H1 (cell line): ENCODE measurements around the gene CDT1. TPM values are rescaled to one million over a fixed set of nuclear protein-coding genes. Genes with fewer than 3 reads are reported as not detected.
A peak's percentile ranks its signal among the peaks of the same experiment; 100 is the strongest.

Source experiments
- CTCF ChIA-PET: fragments of 300-600 bp; sonication (Branson Sonifier 250); formaldehyde crosslinking; loops from one replicate; lab custom pipeline; 2021; ENCODE audit not compliant: partially characterized antibody; lab: Charles Lee
- POLR2A ChIA-PET: fragments of 300-600 bp; sonication (Branson Sonifier 250); formaldehyde crosslinking; loops from one replicate; lab custom pipeline; 2021; ENCODE audit warnings: inconsistent platforms; ENCODE audit not compliant: partially characterized antibody; lab: Charles Lee
- DNase-seq, 2 experiments: peaks; one replicate each; pipeline versions ENCODE4 v3.0.0 to v3.0.0-alpha.2; 2010 to 2022; ENCODE audit warnings: low spot score in 2 of 2, low read depth in 1 of 2, mixed read lengths in 1 of 2
- FAIRE-seq: peaks from 2 replicates; lab custom pipeline; 2011; peaks lifted over from hg19 to GRCh38; lab: Jason Lieb, UNC
- H2AFZ ChIP-seq: 2 replicates; pipeline ENCODE4 v1.8.1; 2012; ENCODE audit warnings: low read length, inconsistent platforms
- H2AK5ac ChIP-seq: 2 replicates; pipeline ENCODE4 v1.6.1; 2013; ENCODE audit warnings: low read depth, low read length
- H2BK120ac ChIP-seq: replicated peaks from 2 replicates; pipeline ENCODE3; 2013; ENCODE audit warnings: low read depth, low read length, inconsistent platforms
- H2BK12ac ChIP-seq: 2 replicates; pipeline ENCODE4 v1.6.1; 2013; ENCODE audit warnings: low read depth, low read length
- H2BK15ac ChIP-seq: 2 replicates; pipeline ENCODE4 v1.6.1; 2013; ENCODE audit warnings: low read length
- H2BK20ac ChIP-seq: 2 replicates; pipeline ENCODE4 v1.6.1; 2013; ENCODE audit warnings: low read length
- H2BK5ac ChIP-seq: 2 replicates; pipeline ENCODE4 v1.6.1; 2013; ENCODE audit warnings: low read depth, low read length
- H3K14ac ChIP-seq: 2 replicates; pipeline ENCODE4 v1.6.1; 2013; ENCODE audit warnings: inconsistent platforms; ENCODE audit not compliant: insufficient read length
- H3K18ac ChIP-seq: 2 replicates; pipeline ENCODE4 v1.6.1; 2013; ENCODE audit warnings: low read length; ENCODE audit errors: extremely low read depth
- H3K23ac ChIP-seq: 2 replicates; pipeline ENCODE4 v1.6.1; 2013; ENCODE audit warnings: inconsistent platforms; ENCODE audit not compliant: insufficient read length
- H3K23me2 ChIP-seq: 2 replicates; pipeline ENCODE4 v1.6.1; 2013; ENCODE audit warnings: low read depth, low read length
- H3K27ac ChIP-seq: 2 replicates; pipeline ENCODE4 v1.6.1; 2011; ENCODE audit warnings: low read depth, low read length, inconsistent platforms
- H3K27me3 ChIP-seq, 4 experiments: replicated peaks in 1 of 4; 1 replicate in 1 of 4; 2 replicates in 3 of 4; pipeline versions ENCODE4 v1.6.1 to v1.8.1; 2011 to 2013; ENCODE audit warnings: low read length in 3 of 4, mild to moderate bottlenecking in 3 of 4, inconsistent platforms in 2 of 4, mixed read lengths in 2 of 4, moderate library complexity in 1 of 4; ENCODE audit not compliant: control insufficient read depth in 3 of 4, insufficient read depth in 3 of 4; ENCODE audit errors: extremely low read depth in 1 of 4
- H3K36me3 ChIP-seq, 4 experiments: 2 replicates each; pipeline versions ENCODE4 v1.6.1 to v1.8.1; 2011 to 2013; ENCODE audit warnings: mild to moderate bottlenecking in 4 of 4, low read length in 3 of 4, moderate library complexity in 2 of 4, control low read depth in 1 of 4, inconsistent platforms in 1 of 4; ENCODE audit not compliant: insufficient read depth in 4 of 4, control insufficient read depth in 2 of 4
- H3K4ac ChIP-seq: replicated peaks from 2 replicates; pipeline ENCODE3; 2013; ENCODE audit warnings: low read length, low read depth, mixed read lengths, inconsistent platforms; ENCODE audit not compliant: insufficient read length
- H3K4me1 ChIP-seq, 4 experiments: replicated peaks in 1 of 4; 1 replicate in 1 of 4; 2 replicates in 3 of 4; pipeline versions ENCODE4 v1.6.1 to v1.8.1; 2011 to 2013; ENCODE audit warnings: low read length in 3 of 4, inconsistent platforms in 2 of 4, mixed read lengths in 1 of 4; ENCODE audit not compliant: insufficient read depth in 4 of 4, control insufficient read depth in 3 of 4
- H3K4me2 ChIP-seq, 2 experiments: 2 replicates each; pipeline versions ENCODE4 v1.6.1 to v1.8.1; 2011 to 2013; ENCODE audit warnings: low read depth in 2 of 2, low read length in 2 of 2, control low read depth in 1 of 2, inconsistent platforms in 1 of 2, mild to moderate bottlenecking in 1 of 2; ENCODE audit not compliant: insufficient read depth in 1 of 2
- H3K4me3 ChIP-seq, 4 experiments: fragments of 200-600, 300-600 bp in 1 of 4; sonication (generic), shearing (Covaris generic), sonication (Bioruptor Twin) in 1 of 4; 2 replicates each; pipeline versions ENCODE4 v1.5.1 to v1.8.1; 2011 to 2016; ENCODE audit warnings: low read length in 4 of 4, low read depth in 3 of 4, control low read depth in 2 of 4, inconsistent platforms in 2 of 4, mild to moderate bottlenecking in 2 of 4, mixed read lengths in 1 of 4, moderate library complexity in 1 of 4; ENCODE audit not compliant: insufficient read depth in 2 of 4; ENCODE audit errors: extremely low read depth in 1 of 4
- H3K56ac ChIP-seq: replicated peaks from 2 replicates; pipeline ENCODE3; 2013; ENCODE audit warnings: low read depth, mild to moderate bottlenecking, mixed read lengths, low read length, inconsistent platforms; ENCODE audit not compliant: insufficient read length
- H3K79me1 ChIP-seq: 2 replicates; pipeline ENCODE4 v1.6.1; 2013; ENCODE audit warnings: low read depth, low read length, control low read depth
- H3K79me2 ChIP-seq, 2 experiments: 2 replicates each; pipeline versions ENCODE4 v1.6.1 to v1.8.1; 2012 to 2013; ENCODE audit warnings: low read length in 2 of 2, mild to moderate bottlenecking in 2 of 2, inconsistent platforms in 1 of 2; ENCODE audit not compliant: insufficient read depth in 2 of 2, control insufficient read depth in 1 of 2
- H3K9ac ChIP-seq, 4 experiments: replicated peaks in 1 of 4; 1 replicate in 1 of 4; 2 replicates in 3 of 4; pipeline versions ENCODE4 v1.6.1 to v1.8.1; 2011 to 2013; ENCODE audit warnings: low read depth in 3 of 4, low read length in 3 of 4, control low read depth in 2 of 4, mild to moderate bottlenecking in 2 of 4, moderate library complexity in 2 of 4, inconsistent platforms in 1 of 4; ENCODE audit errors: extremely low read depth in 1 of 4
- H3K9me3 ChIP-seq, 2 experiments: 2 replicates each; pipeline versions ENCODE4 v1.6.1 to v1.8.1; 2012 to 2013; ENCODE audit warnings: mild to moderate bottlenecking in 2 of 2, moderate library complexity in 2 of 2, control low read depth in 1 of 2, inconsistent platforms in 1 of 2, low read depth in 1 of 2, low read length in 1 of 2, mixed read lengths in 1 of 2; ENCODE audit not compliant: insufficient read depth in 2 of 2
- H4K20me1 ChIP-seq, 2 experiments: replicated peaks in 1 of 2; 2 replicates each; pipeline versions ENCODE3 to v1.8.1; 2011 to 2013; ENCODE audit warnings: inconsistent platforms in 2 of 2, low read length in 2 of 2, mild to moderate bottlenecking in 1 of 2; ENCODE audit not compliant: insufficient read depth in 2 of 2, control insufficient read depth in 1 of 2
- H4K5ac ChIP-seq: 2 replicates; pipeline ENCODE4 v1.6.1; 2013; ENCODE audit warnings: low read length, low read depth, mixed read lengths, inconsistent platforms; ENCODE audit not compliant: insufficient read length
- H4K8ac ChIP-seq: 2 replicates; pipeline ENCODE4 v1.8.0; 2013; ENCODE audit warnings: mild to moderate bottlenecking, moderate library complexity, low read length, inconsistent platforms; ENCODE audit not compliant: insufficient read depth; ENCODE audit errors: extremely low read depth
- H4K91ac ChIP-seq: replicated peaks from 2 replicates; pipeline ENCODE3; 2013; ENCODE audit warnings: low read length, mixed read lengths, inconsistent platforms; ENCODE audit not compliant: insufficient read length
- BRCA1 ChIP-seq: IDR thresholded peaks from 2 replicates; pipeline ENCODE4 v1.6.1; 2012; ENCODE audit warnings: low read depth, low read length, improper control_type of control experiment
- FOSL1 ChIP-seq: IDR thresholded peaks from 2 replicates; pipeline ENCODE4 v1.6.1; 2011; ENCODE audit warnings: mild to moderate bottlenecking, low read depth, low read length, moderate library complexity; ENCODE audit not compliant: insufficient read depth
- HDAC6 ChIP-seq: IDR thresholded peaks from one replicate; pipeline ENCODE4 v1.7.1; 2012; ENCODE audit warnings: low read depth, mild to moderate bottlenecking, inconsistent platforms, low read length, moderate library complexity
- JUN ChIP-seq: IDR thresholded peaks from 2 replicates; pipeline ENCODE4 v1.6.1; 2011; ENCODE audit warnings: low read depth, mild to moderate bottlenecking, improper control_type of control experiment, low read length
- KDM5A ChIP-seq: fragments of 200-600 bp; IDR thresholded peaks from 2 replicates; pipeline ENCODE4 v1.7.1; 2012; ENCODE audit warnings: mild to moderate bottlenecking, low read length, inconsistent platforms, mixed read lengths
- NANOG ChIP-seq: IDR thresholded peaks from 2 replicates; pipeline ENCODE4 v1.6.1; 2011; ENCODE audit warnings: low read length, low read depth, mild to moderate bottlenecking, inconsistent platforms; ENCODE audit not compliant: insufficient read depth, poor library complexity, severe bottlenecking
- SAP30 ChIP-seq: fragments of 300-600 bp; sonication (generic); IDR thresholded peaks from 2 replicates; pipeline ENCODE4 v1.7.1; 2012; ENCODE audit warnings: low read length, moderate library complexity, mild to moderate bottlenecking, inconsistent platforms; ENCODE audit not compliant: insufficient read depth, insufficient replicate concordance
- SIN3A ChIP-seq, 2 experiments: IDR thresholded peaks in 1 of 2; conservative IDR thresholded peaks in 1 of 2; 2 replicates each; pipeline ENCODE4 v1.6.1; 2011 to 2012; ENCODE audit warnings: low read length in 2 of 2, improper control_type of control experiment in 1 of 2, low read depth in 1 of 2, mild to moderate bottlenecking in 1 of 2
- SIX5 ChIP-seq: IDR thresholded peaks from 2 replicates; pipeline ENCODE4 v1.6.1; 2011; ENCODE audit warnings: mild to moderate bottlenecking, low read depth, low read length
- SP4 ChIP-seq: IDR thresholded peaks from 2 replicates; pipeline ENCODE4 v1.6.1; 2012; ENCODE audit warnings: low read length, inconsistent platforms
- ZNF274 ChIP-seq: IDR thresholded peaks from 2 replicates; pipeline ENCODE4 v1.7.0; 2012; ENCODE audit warnings: low read length, borderline replicate concordance; ENCODE audit errors: extremely low read depth
- WGBS, 2 experiments: shearing (Covaris generic) in 1 of 2; methylation state at CpG; one replicate each; pipeline versions ENCODE4 v1.1.6 to v1.1.7; 2013 to 2015; ENCODE audit warnings: low lambda C conversion rate in 2 of 2, mixed read lengths in 2 of 2, inconsistent platforms in 1 of 2, low coverage in 1 of 2, missing lambda C conversion rate in 1 of 2; ENCODE audit not compliant: insufficient replicate concordance in 2 of 2, insufficient coverage in 1 of 2, insufficient read length in 1 of 2; ENCODE audit errors: extremely low coverage in 1 of 2, missing lambda C conversion rate in 1 of 2; 5-methylcytosine and 5-hydroxymethylcytosine counted together
- polyA plus RNA-seq, 7 experiments: library from polyadenylated mRNA; depleted of rRNA in 3 of 7; stranded (reverse) in 5 of 7; unstranded in 2 of 7; fragments of >200 nt in 5 of 7; fragments of 200-250 nt in 2 of 7; gene quantifications; 1 replicate in 5 of 7; 2 replicates in 1 of 7; 4 replicates in 1 of 7; pipeline versions ENCODE4 v1.2.1 to v1.2.3, GENCODE V29; 2011 to 2013; ENCODE audit warnings: missing spikeins in 2 of 7, mixed read lengths in 2 of 7
- total RNA-seq: library from RNA; stranded (reverse); fragmentation: NEBNext Ultra II Directional; extraction: Animal tissue kit (Norgen Biotek cat#: 25700); gene quantifications from 2 replicates; pipeline ENCODE4 v1.2.1, GENCODE V29; 2021
- TF ChIP-seq, protein P1 (sequence below): IDR thresholded peaks from 2 replicates; pipeline ENCODE4 v1.6.1; 2012; ENCODE audit warnings: low read length, inconsistent platforms

Gene CDT1
- total and polyA plus RNA-seq, 2 of the 8 experiments (the other 6 are each of a cell fraction or from before 2014, with no cell fraction given), result 76.7 to 95.4 TPM

DNA sequence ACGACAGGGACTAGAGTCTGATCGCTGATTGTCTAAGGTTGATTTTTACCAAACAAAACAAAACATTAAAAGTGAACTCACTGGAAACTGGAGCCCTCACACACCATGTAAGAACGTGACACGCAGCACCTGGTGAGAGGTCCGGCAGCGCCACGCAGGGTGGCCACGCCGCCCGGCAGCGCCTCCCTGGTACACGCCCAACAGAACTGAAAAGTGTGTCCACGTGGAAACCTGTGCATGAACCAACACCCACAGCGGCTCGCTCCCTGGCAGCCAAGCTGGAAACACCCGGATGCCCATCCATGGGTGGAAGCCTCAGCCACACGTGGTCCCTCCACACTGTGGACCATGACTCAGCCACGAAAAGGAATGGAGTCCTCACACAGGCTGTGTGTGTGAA lies 44.1 kb downstream of the CDT1 start:
- H2BK12ac ChIP-seq, result no peak overlapping the region; the same call in 1 of the 2 replicates
- DNase-seq, result no peak
- no peaks in the 10 kb centered on the region for H3K79me2 ChIP-seq
- no peak overlapping the region for H3K27ac ChIP-seq
- no peak overlapping the region for H2AFZ ChIP-seq
- H3K9me3 ChIP-seq, result peaks cover 0 to 5% of the 10 kb centered on the region in 2 experiments; a peak in 1 of 4 replicates
- no peak for FAIRE-seq
- no peak overlapping the region for H3K9ac ChIP-seq
- H2AK5ac ChIP-seq, result no peak overlapping the region
- H4K91ac ChIP-seq, result no peak overlapping the region
- H2BK15ac ChIP-seq, result no peak overlapping the region
- no peak overlapping the region for H3K18ac ChIP-seq
- H3K4me2 ChIP-seq, result no peak overlapping the region
- H3K23me2 ChIP-seq, result no peaks in the 10 kb centered on the region
- no peak overlapping the region for H3K14ac ChIP-seq
- no peak overlapping the region for H2BK5ac ChIP-seq
- no peak overlapping the region for H3K4me3 ChIP-seq
- H3K23ac ChIP-seq, result no peak overlapping the region
- no peak overlapping the region for H3K4ac ChIP-seq
- no peaks in the 10 kb centered on the region for H3K4me1 ChIP-seq
- H3K79me1 ChIP-seq, result no peaks in the 10 kb centered on the region; the same call in 1 of the 2 replicates
- 0 out of 2 replicates have a peak overlapping the region, but pooled peaks have one; percentile 0 for H4K8ac ChIP-seq
- H2BK120ac ChIP-seq, result no peak overlapping the region
- H4K5ac ChIP-seq, result no peak overlapping the region
- H4K20me1 ChIP-seq, result peaks cover 0 to 5% of the 10 kb centered on the region in 2 experiments
- ChIA-PET POLR2A (no interaction called here), CTCF (interaction anchor here (1.1 kb wide), 1 partner anchor 35 kb away, joined by 3 read pairs; no protein-coding TSS in a partner anchor)
- H2BK20ac ChIP-seq, result no peak overlapping the region
- no peaks in the 10 kb centered on the region for H3K27me3 ChIP-seq
- WGBS, 2 experiments, result 90% methylated on average over 18 of the region's 18 CpGs; no CpG with 5 or more reads in 1 of the 2 experiments
- H3K36me3 ChIP-seq, result peaks cover 0 to 2% (median 0%) of the 10 kb centered on the region in 4 experiments; a peak in 1 of 8 replicates
- no peak overlapping the region for H3K56ac ChIP-seq
- TF ChIP-seq FOSL1 (no peak), SAP30 (no peak), ZNF274 (no peak), BRCA1 (no peak), SIN3A (conservative IDR thresholded peaks at IDR 0.05 in 1 of 2, IDR thresholded peaks at IDR 0.05 in 1 of 2; ENCODE audit: low read depth in 1 of 2, low read length in 2 of 2) (no peak), HDAC6 (no peak), SIX5 (no peak), SP4 (no peak), NANOG (no peak), KDM5A (no peak), JUN (no peak)
- TF ChIP-seq, protein P1, sequence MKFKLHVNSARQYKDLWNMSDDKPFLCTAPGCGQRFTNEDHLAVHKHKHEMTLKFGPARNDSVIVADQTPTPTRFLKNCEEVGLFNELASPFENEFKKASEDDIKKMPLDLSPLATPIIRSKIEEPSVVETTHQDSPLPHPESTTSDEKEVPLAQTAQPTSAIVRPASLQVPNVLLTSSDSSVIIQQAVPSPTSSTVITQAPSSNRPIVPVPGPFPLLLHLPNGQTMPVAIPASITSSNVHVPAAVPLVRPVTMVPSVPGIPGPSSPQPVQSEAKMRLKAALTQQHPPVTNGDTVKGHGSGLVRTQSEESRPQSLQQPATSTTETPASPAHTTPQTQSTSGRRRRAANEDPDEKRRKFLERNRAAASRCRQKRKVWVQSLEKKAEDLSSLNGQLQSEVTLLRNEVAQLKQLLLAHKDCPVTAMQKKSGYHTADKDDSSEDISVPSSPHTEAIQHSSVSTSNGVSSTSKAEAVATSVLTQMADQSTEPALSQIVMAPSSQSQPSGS, result no peak
